OCI-M2 (cell line): ENCODE results near the gene LMNB1.
"Not testable (repeated sequence)": the region's sequence is repeated elsewhere in the genome, so short reads cannot be mapped to it uniquely, and the experiment has no call there.

ENCODE experiments used
- DNase-seq: peaks from one replicate; lab custom pipeline; 2025; ENCODE audit not compliant: unreplicated experiment; lab: John Stamatoyannopoulos, UW

Gene LMNB1

DNA sequence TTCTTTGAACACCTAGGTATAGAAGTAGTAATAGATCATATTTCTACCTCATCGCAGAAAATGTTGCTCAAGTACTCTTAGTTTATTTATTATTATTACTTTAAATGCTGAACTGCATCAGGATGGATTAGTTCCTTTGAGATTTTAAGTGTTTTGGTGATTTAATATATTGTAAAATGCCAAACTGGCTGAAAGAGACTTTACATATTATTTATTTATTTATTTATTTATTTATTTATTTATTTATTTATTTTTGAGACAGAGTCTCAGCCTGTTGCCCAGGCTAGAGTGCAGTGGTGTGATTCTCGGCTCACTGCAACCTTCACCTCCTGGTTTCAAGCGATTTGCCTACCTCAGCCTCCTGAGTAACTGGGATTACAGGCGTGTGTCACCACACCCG is 42.3 kb downstream of the LMNB1 start:
- DNase-seq: no peak

DNA sequence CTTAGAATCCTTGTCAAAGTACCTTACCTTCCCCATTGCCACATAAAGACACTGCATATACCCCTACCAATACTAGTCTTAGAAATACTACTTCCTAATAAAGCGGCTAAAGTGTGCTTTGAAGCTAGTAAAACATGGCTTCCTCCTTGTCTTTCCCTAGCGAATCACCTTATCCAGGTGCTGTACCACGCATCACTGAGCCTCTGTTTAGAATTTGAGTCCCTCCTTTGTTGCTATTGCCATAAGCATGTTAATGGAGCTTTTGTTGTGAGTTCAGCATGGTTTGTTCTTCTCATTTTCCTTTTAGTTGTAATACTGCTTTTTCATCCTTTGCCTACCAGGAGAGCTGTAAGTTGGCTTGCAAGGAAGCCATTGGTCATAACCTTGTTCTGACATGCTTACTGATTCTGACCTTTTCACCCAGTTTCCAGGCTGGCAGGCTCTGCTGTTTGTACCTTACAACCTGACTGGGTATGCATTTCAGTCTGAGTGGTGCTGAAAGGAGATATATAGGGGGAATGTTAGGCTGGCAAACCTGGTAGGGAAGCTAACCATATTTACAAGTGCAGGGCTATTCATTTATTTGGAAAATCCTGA is 49.8 kb downstream of the LMNB1 start:
- no peak for DNase-seq

DNA sequence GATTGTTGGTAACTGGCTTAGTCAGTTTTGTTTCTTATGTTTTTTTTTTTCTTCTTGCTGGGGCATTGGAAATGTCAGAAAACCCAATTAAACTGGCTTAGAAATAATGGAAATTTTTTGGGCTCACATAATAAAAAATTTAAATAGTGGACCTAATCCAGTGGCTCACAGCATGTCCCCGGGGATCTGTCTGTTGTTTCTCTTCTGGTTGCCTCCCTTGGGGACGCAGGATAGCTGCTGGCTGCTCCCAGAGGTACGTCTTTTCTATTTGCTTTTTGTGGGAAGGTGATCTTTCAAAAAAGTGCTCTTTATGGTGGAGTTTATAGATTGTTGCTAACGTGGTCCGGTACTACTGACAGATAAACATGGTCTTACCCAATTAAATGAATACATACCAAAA is 52.2 kb downstream of the LMNB1 start:
- no peak for DNase-seq

DNA sequence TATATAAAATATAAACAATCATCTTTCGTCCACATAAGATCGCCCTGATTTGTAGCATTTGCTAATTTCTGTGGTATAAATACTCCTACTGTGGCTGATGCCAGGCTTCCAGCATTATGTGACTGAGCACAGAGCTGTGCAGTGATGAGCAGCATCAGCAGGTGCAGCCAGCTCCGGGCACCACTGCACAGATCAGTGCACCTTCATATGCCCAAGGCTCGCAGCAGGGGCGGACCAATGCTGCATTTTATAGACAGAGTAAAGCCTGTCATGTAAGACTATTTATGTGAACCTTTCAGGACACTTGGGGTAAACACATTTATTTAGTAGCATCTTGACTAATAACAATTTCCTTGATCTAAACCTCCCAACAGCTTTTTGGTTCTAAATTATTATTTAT is 53.1 kb downstream of the LMNB1 start:
- no peak for DNase-seq

DNA sequence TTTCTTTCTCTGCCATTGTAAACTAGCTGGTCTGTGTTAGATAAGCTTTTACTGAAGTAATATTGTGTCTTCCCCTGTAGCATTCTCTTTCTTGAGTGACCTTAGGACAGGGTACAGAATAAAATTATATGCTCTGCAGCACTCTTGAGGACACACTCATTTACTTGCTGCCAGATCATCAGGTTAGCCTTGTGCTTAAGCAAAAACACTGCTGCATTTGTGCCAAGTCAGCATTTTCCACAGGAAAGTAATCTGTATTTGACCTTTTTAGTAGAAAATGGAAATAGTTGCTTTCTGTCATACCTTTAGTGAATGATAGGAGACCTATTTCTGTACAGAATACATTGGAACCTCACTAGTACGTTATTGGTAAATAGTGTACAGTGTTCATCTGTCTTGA is 54.2 kb downstream of the LMNB1 start:
- DNase-seq: no peak

DNA sequence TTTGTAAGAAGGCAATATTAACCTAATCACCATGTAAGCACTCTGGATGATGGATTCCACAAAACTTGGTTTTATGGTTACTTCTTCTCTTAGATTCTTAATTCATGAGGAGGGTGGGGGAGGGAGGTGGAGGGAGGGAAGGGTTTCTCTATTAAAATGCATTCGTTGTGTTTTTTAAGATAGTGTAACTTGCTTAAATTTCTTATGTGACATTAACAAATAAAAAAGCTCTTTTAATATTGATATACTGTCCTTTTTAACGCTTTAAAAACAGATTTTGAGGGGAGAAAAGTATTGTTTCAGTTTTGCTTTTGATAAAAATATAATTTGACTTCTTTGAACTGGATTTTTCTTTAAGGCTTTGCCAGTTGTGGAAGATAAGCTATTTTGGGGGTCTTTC is 59.8 kb downstream of the LMNB1 start:
- no peak for DNase-seq

DNA sequence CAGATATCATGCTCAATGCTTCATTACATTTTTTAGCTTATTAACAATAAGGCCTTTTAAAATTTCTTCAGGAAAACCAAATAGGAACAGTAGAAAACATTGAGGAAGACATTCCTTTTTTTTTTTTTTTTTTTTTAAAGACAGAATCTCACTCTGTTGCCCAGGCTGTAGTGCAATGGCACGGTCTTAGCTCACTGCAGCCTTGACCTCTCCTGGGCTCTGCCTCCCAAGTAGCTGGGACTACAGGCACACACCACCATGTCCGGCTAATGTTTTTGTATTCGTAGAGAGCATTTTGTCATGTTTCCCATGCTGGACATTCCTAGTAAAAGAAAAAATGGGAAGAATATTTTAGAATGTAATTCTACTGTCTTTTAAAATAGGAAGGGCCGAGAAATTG is 60.3 kb downstream of the LMNB1 start:
- no peak for DNase-seq

DNA sequence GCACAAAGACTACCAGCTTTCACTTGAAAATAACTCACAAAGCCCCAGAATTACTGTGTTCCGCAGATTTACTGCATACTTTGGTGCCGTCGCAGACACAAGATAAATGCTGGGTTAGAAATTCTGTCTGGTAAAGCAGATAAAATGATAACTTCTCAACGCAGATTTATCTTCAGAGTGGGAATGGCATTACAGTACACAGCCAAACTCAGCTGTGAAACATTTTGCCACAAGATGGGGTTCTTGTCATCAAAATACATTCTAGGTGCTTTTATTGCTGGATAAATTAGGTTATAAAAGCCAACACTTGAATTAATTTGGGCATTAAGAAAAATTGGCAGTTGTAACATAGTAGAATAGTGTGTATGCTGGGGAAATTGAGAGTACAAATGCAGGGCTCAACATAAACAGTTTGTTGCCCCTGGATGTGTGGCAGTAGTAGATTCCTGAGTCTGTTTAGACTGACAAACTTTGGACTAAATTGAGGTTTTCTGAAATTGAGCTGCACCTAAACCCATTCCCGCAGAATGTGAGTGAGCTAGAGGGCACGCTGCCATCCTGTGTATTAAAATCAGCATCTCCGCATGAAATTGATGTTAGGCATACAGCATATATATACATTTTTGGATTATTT is 61.1 kb downstream of the LMNB1 start:
- DNase-seq: no peak

DNA sequence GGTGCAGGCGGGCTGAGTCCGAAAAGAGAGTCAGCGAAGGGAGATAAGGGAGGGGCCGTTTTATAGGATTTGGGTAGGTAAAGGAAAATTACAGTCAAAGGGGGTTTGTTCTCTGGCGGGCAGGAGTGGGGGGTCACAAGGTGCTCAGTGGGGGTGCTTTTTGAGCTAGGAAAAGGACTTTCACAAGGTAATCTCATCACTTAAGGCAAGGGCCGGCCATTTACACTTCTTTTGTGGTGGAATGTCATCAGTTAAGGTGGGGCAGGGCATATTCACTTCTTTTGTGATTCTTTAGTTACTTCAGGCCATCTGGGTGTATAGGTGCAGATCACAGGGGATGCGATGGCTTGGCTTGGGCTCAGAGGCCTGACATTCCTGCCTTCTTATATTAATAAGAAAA is 62.5 kb downstream of the LMNB1 start:
- DNase-seq: not testable (repeated sequence)

DNA sequence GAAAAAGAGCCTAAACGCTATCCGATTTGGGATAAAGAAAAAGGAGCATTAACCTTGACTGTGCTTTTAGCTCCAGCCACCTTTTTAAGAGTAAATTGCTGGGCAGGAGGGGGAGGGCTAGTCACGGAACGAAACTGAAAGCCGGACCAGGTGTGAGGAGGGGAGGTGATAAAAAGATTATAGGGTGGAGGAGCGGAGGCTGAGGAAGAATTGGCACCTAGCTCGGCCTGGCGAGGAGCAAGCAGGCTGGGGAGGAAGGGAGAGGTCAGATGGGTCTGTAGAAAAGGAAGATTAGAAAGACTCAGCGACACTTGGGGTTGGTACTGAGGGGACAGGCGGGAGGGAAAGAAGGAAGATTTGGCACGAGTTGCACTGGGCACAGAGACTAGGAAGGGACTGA is 66.4 kb downstream of the LMNB1 start:
- not testable (repeated sequence) for DNase-seq

DNA sequence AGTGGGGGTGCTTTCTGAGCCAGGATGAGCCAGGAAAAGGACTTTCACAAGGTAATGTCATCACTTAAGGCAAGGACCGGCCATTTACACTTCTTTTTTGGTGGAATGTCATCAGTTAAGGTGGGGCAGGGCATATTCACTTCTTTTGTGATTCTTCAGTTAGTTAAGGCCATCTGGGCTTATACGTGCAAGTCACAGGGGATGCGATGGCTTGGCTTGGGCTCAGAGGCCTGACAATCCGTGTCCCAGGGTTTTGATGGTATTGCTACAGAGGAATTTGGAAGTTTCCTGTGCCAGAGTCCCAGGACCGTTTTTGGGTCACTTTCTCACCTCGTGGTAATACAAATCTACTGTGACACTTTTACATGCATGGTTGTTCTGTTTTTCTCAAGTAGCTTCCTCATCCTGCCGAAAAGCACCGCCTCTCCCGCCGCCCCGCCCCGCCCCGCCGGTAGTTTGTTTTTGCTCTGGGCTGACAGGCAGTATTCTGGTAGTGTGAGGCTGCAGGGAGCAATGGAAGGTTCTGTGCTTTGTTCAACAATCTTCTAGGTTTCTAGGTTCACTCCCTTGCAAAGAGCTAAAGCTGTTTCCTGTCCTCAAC is 68.6 kb downstream of the LMNB1 start:
- DNase-seq: not testable (repeated sequence)

DNA sequence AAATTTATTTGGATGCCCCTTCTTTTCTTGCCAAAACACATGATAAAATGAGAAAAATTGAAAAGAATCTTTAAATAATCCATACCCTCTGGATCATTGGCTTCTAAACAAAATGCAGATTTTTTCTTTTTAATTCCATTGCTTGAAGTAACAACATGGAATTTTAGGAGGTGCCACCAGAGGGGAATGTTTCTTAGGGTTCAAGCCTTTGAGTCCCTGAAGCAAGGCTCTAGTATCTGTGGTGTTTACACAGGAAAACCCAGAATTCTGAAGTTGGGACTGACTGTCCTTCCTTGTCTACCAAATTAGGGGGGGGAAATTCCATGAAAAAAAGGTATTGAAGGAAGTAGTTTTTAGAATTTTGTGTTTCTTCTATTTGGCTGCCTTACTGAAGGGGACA is 69.4 kb downstream of the LMNB1 start:
- DNase-seq: no peak

DNA sequence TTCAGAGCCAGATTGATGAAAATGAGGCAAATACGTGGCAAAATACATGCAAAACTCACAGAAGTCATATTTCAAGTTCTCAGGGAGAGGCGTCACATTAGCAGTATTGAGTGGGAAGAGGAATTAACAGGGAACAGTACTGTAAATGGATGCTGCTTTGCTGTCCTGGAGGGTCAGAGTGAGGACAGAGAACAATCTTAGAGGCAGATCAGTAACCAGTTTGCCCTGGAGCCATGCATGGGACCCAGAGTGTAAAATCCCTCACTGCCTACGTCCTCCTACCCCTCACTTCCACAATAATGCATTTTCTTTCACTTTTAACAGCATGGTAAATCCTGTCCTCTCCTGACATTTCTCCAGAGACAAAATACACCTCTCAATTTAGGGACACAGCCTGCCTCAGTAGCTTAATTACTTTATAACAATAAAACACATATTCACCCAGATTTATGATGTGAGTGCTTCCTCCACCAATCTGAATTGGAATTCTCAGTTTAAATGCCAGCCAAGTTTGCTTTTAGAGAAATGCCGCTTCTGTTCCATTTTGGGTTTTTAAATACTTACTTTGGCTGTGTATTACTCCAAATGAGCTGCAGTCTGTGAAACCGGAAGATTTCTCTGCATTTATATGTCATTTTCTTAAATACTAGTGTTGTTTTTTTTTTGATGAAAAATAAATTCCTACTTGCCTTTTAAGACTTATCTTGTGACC is 70.0 kb downstream of the LMNB1 start:
- no peak for DNase-seq

DNA sequence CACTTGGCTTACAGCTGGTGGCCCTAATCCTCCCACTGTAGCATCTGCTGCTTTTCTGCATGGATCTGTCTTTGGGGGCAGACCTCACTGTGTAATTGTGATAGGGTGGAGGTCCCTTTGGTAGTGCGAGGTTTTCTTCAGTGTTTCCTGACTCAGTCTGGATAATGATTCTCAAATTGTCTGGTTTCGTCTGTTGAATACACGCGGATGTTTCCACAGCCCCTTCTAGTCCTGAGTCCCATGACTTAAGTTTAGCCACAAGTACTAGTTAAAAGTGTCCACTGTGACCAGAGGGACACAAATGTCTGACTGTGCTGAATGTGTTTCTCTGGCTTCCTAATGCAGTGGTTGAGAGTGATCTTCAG is 70.5 kb downstream of the LMNB1 start:
- no peak for DNase-seq

DNA sequence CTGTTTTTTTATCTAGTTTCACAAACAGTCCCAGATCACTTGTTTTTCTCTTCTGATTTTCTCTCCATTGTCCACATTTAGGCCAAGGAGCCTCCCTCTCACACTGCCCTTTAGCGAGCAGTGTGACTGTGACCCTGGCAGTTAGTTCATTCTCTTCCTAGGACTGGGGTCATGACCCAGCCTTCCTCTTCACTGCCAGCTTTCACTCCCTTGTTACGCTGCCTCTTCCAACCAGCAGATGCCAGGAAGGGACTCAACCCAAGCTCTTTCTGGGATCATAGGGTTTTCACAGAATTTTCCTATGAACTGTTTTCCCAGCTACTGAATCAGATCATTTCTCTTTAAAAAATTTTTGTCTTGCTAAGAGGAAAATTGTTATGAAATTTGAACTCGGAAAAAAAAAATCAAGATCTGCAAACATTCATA is 70.9 kb downstream of the LMNB1 start:
- no peak for DNase-seq

DNA sequence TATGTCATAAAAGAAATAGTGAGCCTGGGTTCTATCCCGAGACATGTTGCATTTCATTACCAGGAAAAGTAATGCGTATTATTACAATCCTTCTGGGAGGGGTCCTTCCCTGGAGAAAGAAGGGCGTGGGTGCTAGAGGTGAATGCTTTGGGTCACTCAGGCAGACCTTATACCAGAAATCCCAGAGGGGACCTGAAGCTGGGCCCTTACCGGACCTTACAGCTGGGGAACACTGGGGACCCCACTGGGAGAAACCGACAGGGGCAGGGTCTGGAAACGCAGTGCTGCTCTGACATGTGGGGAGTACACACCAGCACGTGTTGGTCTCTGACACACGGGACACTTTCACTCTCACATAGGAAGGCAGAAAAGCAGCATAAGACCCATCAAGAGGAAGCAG is 71.3 kb downstream of the LMNB1 start:
- no peak for DNase-seq

DNA sequence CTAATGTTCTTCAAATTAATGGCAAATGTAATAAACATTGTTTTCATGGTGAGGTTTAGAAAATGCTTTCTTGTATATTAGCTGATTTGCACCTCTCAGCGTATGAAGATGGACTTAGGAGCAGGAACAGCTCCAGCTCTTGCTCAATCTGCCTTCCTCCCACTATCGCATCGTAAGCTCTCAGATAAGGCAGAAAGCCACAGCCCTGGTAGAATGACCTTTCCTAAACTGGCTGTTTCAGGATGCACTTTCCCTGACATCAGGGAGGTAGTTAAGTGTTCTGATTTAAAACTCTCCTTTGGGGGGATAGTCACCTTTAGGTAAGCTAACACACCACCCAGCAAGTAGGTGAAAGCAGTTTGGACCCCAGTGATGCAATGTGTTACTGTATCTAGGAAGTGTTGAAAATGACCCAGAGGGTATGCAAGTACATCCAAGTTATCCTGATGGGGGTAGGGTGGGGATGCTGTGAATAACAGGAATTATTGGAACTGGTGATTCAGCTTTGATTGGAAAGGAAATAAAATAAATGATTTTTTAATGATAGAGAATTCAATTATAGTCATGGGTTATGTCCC is 72.3 kb downstream of the LMNB1 start:
- no peak for DNase-seq

DNA sequence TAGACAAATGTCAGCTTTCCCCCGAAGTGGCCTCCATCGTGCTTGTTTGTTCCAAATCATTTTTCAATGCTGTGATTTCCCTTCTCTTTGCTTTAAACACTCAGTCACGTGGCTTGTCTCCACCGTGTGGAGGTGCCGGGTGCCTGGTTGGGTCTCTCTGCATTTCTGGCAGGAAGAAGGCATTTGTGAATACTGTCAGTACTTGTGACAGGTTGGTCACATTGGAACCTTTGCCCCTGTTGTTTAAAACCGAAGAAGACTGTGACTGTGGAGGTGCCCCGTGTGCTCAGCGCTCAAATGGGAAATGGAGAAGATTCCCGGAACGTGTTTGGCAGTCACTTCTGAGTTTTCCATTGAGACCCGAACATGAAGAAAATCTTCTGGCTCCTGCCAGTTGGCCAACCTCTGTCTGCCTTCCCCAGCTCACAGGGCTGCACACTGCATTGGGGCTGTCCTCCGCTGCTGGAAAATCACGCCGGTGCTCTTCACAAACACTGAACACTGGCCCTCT is 74.6 kb downstream of the LMNB1 start:
- DNase-seq: no peak

DNA sequence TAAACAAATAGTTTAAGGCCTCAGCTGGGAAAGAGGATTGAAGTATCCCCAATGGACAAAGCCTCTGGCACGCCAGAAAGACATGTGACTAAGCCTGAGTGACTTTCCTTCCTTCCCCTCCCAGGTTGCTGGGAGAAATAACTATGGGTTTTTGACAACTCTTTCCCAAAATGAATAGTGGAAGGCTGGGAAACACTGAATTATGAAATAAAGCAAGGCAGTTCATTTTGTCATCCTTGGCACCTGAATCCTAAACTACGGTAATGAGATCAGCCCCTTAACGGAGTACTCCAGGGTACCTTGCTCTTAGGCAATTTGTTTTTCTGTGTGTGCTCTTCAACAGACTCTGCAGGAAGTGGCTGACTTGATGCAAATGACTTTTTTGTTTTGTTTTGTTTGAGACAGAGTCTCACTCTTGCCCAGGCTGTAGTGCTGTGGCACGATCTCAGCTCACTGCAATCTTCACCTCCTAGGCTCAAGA is 75.2 kb downstream of the LMNB1 start:
- DNase-seq: no peak

DNA sequence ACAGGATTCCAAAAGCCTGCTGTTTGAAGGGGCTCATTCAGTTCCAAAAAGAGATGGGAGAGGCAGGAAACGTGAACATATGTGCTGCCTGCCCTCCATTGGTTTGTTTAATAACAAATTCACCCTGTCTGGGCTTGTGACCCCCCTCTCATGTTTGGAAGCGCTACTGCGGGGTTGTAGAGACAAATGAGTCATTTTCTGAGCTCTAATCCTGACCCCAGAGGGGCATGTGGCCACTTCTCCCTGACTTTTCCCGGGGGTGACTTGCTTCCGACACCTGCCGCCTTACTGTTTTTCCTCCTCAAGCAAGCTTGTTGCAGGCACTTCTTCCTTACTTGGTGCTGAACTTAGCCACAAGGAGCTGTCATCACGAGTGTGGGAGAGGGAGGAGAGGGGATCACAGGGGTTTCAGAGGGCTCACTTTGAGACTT is 75.9 kb downstream of the LMNB1 start:
- DNase-seq: no peak

DNA sequence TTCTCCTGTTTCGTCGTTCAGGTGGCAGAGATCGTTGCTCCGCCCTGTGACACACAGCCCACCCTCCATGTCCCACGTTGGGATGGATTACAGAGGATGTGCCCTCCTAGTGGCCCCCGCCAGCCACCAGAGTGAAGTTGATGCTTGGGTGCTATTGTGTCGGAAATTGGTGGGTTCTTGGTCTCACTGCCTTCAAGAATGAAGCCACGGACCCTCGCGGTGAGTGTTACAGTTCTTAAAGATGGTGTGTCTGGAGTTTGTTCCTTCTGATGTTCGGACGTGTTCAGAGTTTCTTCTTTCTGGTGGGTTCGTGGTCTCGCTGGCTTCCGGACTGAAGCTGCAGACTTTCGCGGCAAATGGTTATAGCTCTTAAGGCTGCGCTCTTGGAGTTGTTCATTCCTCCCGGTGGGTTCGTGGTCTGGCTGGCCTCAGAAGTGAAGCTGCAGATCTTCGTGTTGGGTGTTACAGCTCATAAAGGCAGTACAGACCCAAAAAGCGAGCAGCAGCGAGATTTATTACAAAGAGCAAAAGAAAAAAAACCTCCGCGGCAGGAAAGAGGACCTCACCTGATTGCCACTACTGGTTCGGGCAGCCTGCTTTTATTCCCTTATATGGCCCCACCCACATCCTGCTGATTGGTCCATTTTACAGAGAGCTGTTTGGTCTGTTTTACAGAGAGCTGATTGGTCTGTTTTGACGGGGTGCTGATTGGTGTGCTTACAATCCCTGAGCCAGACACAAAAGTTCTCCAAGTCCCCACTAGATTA is 76.8 kb downstream of the LMNB1 start:
- DNase-seq: not testable (repeated sequence)
